Measurements from ENCODE around the gene CAB39L. TPM values are rescaled to one million over a fixed set of nuclear protein-coding genes. Genes with fewer than 3 reads are reported as not detected.

CAB39L gene
- polyA plus RNA-seq, 1 donor (not counting 4 experiments of a cell fraction or from before 2014, with no cell fraction given), result 10.1 TPM

GRCh38 chr13:49353908-49354307 is 90.0 kb downstream of the CAB39L start:
- Histone ChIP-seq H3K4me2 (ENCODE audit: control insufficient read depth, extremely low read depth, insufficient read depth, low read depth, low read length) (no peak overlapping the region), H2AFZ (ENCODE audit: control insufficient read depth, low read length) (no peak overlapping the region), H3K9me1 (ENCODE audit: control insufficient read depth, extremely low read depth, insufficient read depth, low read length) (no peaks in the 10 kb centered on the region), H3K9ac (ENCODE audit: control insufficient read depth, extremely low read depth, insufficient read depth, low read length) (no peak overlapping the region), H3K36me3 (ENCODE audit: control insufficient read depth in 2 of 2, extremely low read depth in 1 of 2, insufficient read depth in 2 of 2, low read length in 2 of 2) (no peaks in the 10 kb centered on the region), H4K20me1 (ENCODE audit: control insufficient read depth, extremely low read depth, insufficient read depth, low read length) (no peaks in the 10 kb centered on the region), H3K27me3 (ENCODE audit: control insufficient read depth, extremely low read depth, insufficient read depth, low read length) (no peaks in the 10 kb centered on the region), H3K9me3 (ENCODE audit: control insufficient read depth, low read depth, low read length) (no peaks in the 10 kb centered on the region), H3K79me2 (ENCODE audit: control insufficient read depth, insufficient read depth, low read length) (no peaks in the 10 kb centered on the region), H3K4me1 (ENCODE audit: control insufficient read depth, extremely low read depth, insufficient read depth, low read length) (peaks cover 6% of the 10 kb centered on the region), H3K27ac (ENCODE audit: control insufficient read depth, insufficient read depth, low read length) (no peak overlapping the region), H3K4me3 (ENCODE audit: control insufficient read depth in 2 of 3, extremely low read depth in 1 of 3, insufficient read depth in 2 of 3, low read depth in 1 of 3, low read length in 3 of 3) (no peak overlapping the region)
- DNase-seq (ENCODE audit: low read depth, low spot score) (no peak), FAIRE-seq (no peak)
- dilution Hi-C loops (cut with MboI; ENCODE audit: extremely low pct_ligation_motif_present, low sequenced_read_pairs), result no loop called here
- no peak for TF ChIP-seq CTCF (optimal IDR thresholded peaks at IDR 0.05 in 1 of 3, IDR thresholded peaks at IDR 0.05 in 1 of 3, conservative IDR thresholded peaks at IDR 0.05 in 1 of 3; ENCODE audit: extremely low read depth in 1 of 3, insufficient read depth in 2 of 3, low read length in 3 of 3)
- no peak for TF ChIP-seq EZH2 (IDR thresholded peaks at IDR 0.05; ENCODE audit: low read length)

- dilution Hi-C loops (cut with MboI; ENCODE audit: extremely low pct_ligation_motif_present, low sequenced_read_pairs), result no loop called here
- FAIRE-seq (peak; percentile 26), DNase-seq (ENCODE audit: low read depth, low spot score) (peak; percentile 7)
- Histone ChIP-seq H2AFZ (ENCODE audit: control insufficient read depth, low read length) (no peak overlapping the region), H3K27ac (ENCODE audit: control insufficient read depth, insufficient read depth, low read length) (no peak overlapping the region), H3K27me3 (ENCODE audit: control insufficient read depth, extremely low read depth, insufficient read depth, low read length) (no peaks in the 10 kb centered on the region), H3K9ac (ENCODE audit: control insufficient read depth, extremely low read depth, insufficient read depth, low read length) (no peak overlapping the region), H3K4me1 (ENCODE audit: control insufficient read depth, extremely low read depth, insufficient read depth, low read length) (peaks cover 6% of the 10 kb centered on the region), H3K9me1 (ENCODE audit: control insufficient read depth, extremely low read depth, insufficient read depth, low read length) (no peaks in the 10 kb centered on the region), H3K79me2 (ENCODE audit: control insufficient read depth, insufficient read depth, low read length) (no peaks in the 10 kb centered on the region), H3K4me2 (ENCODE audit: control insufficient read depth, extremely low read depth, insufficient read depth, low read depth, low read length) (no peak overlapping the region), H3K9me3 (ENCODE audit: control insufficient read depth, low read depth, low read length) (no peaks in the 10 kb centered on the region), H4K20me1 (ENCODE audit: control insufficient read depth, extremely low read depth, insufficient read depth, low read length) (no peaks in the 10 kb centered on the region), H3K36me3 (ENCODE audit: control insufficient read depth in 2 of 2, extremely low read depth in 1 of 2, insufficient read depth in 2 of 2, low read length in 2 of 2) (no peaks in the 10 kb centered on the region), H3K4me3 (ENCODE audit: control insufficient read depth in 2 of 3, extremely low read depth in 1 of 3, insufficient read depth in 2 of 3, low read depth in 1 of 3, low read length in 3 of 3) (no peak overlapping the region)
- TF ChIP-seq EZH2 (IDR thresholded peaks at IDR 0.05; ENCODE audit: low read length), result no peak
Observed at GRCh38 chr13:49351871-49352270, 92.0 kb downstream of the CAB39L start.

GRCh38 chr13:49348751-49349150 is 95.1 kb downstream of the CAB39L start:
- Histone ChIP-seq H3K27ac (ENCODE audit: control insufficient read depth, insufficient read depth, low read length) (no peak overlapping the region), H3K9me1 (ENCODE audit: control insufficient read depth, extremely low read depth, insufficient read depth, low read length) (no peaks in the 10 kb centered on the region), H3K4me1 (ENCODE audit: control insufficient read depth, extremely low read depth, insufficient read depth, low read length) (peaks cover 2% of the 10 kb centered on the region), H4K20me1 (ENCODE audit: control insufficient read depth, extremely low read depth, insufficient read depth, low read length) (no peaks in the 10 kb centered on the region), H3K27me3 (ENCODE audit: control insufficient read depth, extremely low read depth, insufficient read depth, low read length) (no peaks in the 10 kb centered on the region), H3K4me2 (ENCODE audit: control insufficient read depth, extremely low read depth, insufficient read depth, low read depth, low read length) (no peak overlapping the region), H3K9me3 (ENCODE audit: control insufficient read depth, low read depth, low read length) (no peaks in the 10 kb centered on the region), H3K79me2 (ENCODE audit: control insufficient read depth, insufficient read depth, low read length) (no peaks in the 10 kb centered on the region), H2AFZ (ENCODE audit: control insufficient read depth, low read length) (no peak overlapping the region), H3K4me3 (ENCODE audit: control insufficient read depth in 2 of 3, extremely low read depth in 1 of 3, insufficient read depth in 2 of 3, low read depth in 1 of 3, low read length in 3 of 3) (no peak overlapping the region), H3K9ac (ENCODE audit: control insufficient read depth, extremely low read depth, insufficient read depth, low read length) (no peak overlapping the region), H3K36me3 (ENCODE audit: control insufficient read depth in 2 of 2, extremely low read depth in 1 of 2, insufficient read depth in 2 of 2, low read length in 2 of 2) (no peaks in the 10 kb centered on the region)
- FAIRE-seq, result no peak
- TF ChIP-seq CTCF (optimal IDR thresholded peaks at IDR 0.05 in 1 of 3, IDR thresholded peaks at IDR 0.05 in 1 of 3, conservative IDR thresholded peaks at IDR 0.05 in 1 of 3; ENCODE audit: extremely low read depth in 1 of 3, insufficient read depth in 2 of 3, low read length in 3 of 3), result no peak
- TF ChIP-seq EZH2 (IDR thresholded peaks at IDR 0.05; ENCODE audit: low read length), result no peak
- dilution Hi-C loops (cut with MboI; ENCODE audit: extremely low pct_ligation_motif_present, low sequenced_read_pairs), result no loop called here
- no peak for DNase-seq (ENCODE audit: low read depth, low spot score)

All from keratinocyte (primary cell).